GM04504 (cell line): Measurements from ENCODE around the gene BICC1.

ENCODE experiments used
- DNase-seq: peaks from one replicate; pipeline ENCODE4 v3.0.0-alpha.2; 2012; ENCODE audit warnings: low read depth

The BICC1 gene

GRCh38 chr10:58820861-58821751 is 308.4 kb downstream of the BICC1 start:
- no peak for DNase-seq

DNA sequence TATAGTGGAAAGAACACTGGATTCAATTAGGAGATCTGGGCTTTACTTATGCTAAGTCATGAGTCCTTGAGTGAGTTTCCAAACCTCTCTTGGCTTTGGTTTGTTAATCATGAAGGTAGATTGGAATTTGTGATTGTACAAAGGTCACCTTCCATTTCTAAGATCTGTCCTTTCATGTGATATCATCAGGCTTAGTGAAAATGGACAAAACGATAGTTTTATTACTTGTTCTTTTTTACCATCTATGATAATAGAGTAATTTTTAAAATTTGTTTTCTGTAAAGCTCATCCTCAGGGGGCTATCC is 309.0 kb downstream of the BICC1 start:
- no peak for DNase-seq

DNA sequence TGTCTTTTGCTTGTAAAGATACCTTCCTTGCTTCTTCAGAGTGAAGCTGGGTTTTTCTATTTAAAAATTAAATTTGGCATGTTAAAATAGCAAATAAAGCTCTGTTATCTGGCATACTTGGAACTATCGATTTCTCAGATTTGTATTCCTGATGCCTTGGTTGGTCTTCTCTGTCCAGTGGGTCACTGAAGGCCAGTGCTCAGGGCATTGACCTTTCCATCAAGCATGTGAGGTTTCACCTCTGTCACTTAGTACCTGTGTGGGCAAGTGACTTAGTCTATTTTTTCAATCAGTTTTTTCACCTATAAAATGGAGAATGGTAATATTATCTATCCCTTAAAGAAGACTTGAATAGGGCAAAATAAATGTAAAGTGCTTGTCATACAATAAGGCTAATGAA is 311.3 kb downstream of the BICC1 start:
- no peak for DNase-seq

- no peak for DNase-seq
Measured at GRCh38 chr10:58824396-58824795, 311.7 kb downstream of the BICC1 start.

GRCh38 chr10:58826694-58827093 is 314.0 kb downstream of the BICC1 start:
- no peak for DNase-seq

- no peak for DNase-seq
Measured at GRCh38 chr10:58827381-58827780, 314.7 kb downstream of the BICC1 start.

DNA sequence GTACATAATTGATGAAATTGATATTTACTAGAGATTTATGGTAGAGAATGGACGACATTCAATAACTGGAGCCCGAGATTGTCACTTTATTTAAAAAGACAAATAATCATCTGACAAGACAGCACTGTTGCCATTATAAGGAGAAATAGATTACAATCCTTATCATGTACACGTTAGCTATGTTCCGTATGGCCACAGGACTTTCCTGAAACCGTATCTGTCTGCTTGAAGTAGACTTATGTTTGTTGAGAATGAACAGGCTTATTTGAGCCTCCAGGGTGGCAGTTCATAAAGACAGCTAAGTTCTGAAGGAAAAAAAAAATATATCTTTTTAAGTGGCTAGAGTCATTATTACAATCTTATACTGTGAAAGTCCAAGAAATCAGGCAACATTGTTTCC is 317.2 kb downstream of the BICC1 start:
- no peak for DNase-seq

DNA sequence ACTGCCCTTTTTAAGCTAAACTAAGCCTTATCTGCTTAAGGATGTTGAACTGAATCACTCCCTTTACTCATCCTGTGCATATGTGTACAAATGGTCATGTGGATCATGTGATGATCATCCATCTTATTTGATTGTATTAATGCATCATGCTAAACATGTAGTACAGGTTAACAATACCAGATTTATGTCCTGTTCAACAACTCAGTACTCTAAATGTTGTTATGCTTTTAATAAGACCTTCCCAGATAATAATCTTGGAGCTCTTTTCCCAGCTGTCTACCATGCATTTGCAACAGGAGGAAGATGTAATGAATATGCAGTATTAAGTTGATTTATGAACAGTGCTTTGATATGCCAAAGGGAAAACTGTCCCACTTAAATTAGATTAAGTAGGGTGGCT is 318.0 kb downstream of the BICC1 start:
- DNase-seq: no peak

DNA sequence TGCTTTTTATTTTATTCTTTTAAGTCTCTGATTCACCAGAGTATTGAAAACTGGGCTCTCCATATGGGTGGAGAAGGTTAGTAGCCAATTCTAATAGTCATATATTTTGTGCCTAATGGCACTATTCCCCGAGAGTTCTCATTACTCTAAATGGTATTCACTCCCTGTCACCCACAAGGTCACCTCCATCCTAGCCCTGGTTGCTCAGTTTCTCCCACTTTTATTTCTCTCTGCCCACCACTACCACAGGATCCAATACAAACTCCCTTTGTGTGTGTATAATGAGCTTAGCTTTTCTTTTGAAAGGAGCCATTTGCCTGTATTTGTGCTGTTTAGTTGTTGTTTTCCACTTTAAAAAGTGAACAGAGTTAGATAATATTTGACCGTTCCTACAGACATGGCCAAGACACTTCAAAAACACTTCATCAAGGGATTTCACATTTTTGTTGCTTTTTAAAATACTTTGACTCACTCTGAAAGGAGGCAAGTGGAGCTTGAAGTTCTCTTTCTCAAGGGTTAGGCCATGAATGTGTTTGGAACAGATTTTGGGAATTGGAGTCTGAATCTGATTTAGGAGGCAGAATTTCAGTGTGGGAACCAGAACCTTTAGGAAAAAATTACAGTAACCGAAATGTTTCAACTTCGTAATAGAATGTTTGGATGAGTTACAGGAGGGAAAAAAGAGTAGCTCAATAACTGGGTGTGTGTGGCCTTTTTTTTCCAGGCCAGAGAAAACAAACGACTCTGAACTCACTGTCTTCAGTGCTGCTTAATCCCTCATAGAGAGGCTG is 321.3 kb downstream of the BICC1 start:
- no peak for DNase-seq

GRCh38 chr10:58836176-58836700 is 323.6 kb downstream of the BICC1 start:
- DNase-seq: no peak

GRCh38 chr10:58836991-58837575 is 324.4 kb downstream of the BICC1 start:
- no peak for DNase-seq

- DNase-seq: no peak
Measured at GRCh38 chr10:58837826-58838225, 325.2 kb downstream of the BICC1 start.

GRCh38 chr10:58838561-58839208 is 326.0 kb downstream of the BICC1 start:
- no peak for DNase-seq

- DNase-seq: no peak
Measured at GRCh38 chr10:58839771-58840170, 327.1 kb downstream of the BICC1 start.

- no peak for DNase-seq
Measured at GRCh38 chr10:58840840-58841435, 328.3 kb downstream of the BICC1 start.

DNA sequence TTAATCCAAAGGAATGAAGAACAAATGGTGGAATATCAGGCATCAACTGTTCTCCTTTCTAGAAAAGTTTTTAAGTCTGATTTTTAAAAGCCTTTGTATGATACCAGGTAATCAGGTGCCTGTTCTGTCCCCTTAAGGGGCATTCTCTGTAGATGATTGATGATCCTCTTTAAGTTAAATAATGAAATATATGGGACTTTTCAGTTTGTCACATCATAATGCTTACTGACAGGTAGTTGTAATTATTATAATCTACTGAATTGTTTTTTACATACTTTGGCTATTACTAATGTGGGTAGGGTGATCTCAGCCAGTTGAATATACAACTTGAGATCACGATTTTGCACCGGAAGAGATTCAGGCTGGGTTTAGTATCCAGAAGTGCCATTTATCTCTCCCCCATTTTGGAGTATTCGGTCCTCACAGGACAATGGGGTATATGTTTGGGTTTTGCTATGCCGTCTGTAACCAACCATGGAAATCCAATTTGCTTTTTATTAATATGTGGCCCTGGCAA is 330.2 kb downstream of the BICC1 start:
- DNase-seq: no peak

GRCh38 chr10:58843760-58844159 is 331.1 kb downstream of the BICC1 start:
- DNase-seq: no peak

DNA sequence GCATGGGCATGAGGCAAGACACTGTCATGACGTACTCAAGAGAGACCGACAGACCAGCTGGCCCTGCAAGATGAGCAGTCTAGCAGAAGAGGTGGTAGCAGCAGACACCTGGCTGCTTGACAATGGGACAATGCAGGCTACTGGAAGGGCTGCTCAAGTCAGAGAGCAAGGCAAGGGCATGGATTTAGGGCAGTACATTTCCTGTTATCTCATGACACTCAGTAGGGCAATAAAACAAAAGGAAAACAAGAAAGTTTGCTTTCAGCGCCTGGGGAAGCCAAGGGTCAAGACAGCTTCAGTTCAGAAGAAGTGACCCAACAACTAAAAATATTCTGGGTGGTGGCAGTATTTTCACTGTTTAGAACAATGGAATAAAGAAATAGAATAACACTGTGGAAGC is 332.0 kb downstream of the BICC1 start:
- no peak for DNase-seq

GRCh38 chr10:58846856-58847255 is 334.2 kb downstream of the BICC1 start:
- no peak for DNase-seq

DNA sequence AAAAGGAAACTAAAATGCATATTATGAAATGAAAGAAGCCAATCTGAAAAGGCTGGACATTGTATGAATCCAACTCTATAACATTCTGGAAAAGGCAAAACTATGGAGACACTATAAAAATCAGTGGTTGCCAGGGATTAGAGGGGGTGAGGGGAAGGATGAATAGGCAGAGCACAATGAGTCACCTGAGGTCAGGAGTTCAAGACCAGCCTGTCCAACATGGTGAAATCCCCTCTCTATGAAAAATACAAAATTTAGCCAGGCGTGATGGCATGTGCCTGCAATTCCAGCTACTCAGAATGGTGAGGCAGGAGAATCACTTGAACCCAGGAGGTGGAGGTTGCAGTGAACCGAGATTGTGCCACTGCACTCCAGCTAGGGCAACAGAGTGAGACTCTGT is 338.9 kb downstream of the BICC1 start:
- DNase-seq: no peak

GRCh38 chr10:58853668-58854067 is 341.0 kb downstream of the BICC1 start:
- no peak for DNase-seq

DNA sequence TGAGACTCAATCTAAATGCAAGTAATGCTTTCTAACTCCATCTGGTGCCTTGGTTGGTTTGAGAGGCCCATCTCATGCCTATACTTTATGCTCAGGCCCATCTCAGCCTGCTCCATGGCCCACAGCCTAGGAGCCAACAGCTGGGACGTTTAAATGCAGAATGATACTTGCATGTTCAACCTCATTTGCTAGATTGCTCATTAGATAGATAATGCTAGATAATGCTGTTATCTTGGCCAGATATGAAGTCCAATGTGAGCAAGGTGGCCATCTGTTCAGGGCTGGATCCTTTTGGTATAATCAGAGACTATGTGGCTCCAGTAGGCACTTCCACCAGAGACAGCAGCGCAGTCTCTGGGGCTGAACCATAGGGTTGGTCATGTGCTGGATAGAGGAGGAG is 342.1 kb downstream of the BICC1 start:
- DNase-seq: no peak
